HL-60 (cell line): ENCODE data around the gene KRT27.

Experiments
- DNase-seq, 2 experiments: peaks; one replicate each; pipeline ENCODE4 v3.0.0-alpha.2; 2010 to 2020; ENCODE audit warnings: low read depth in 1 of 2, low spot score in 1 of 2
- H3K27ac ChIP-seq: fragments of 250-450 bp; sonication (Bioruptor Pico); replicated peaks from 2 replicates; pipeline ENCODE4 v1.5.1; 2020; ENCODE audit warnings: mild to moderate bottlenecking, moderate library complexity
- H3K27me3 ChIP-seq: fragments of 250-450 bp; sonication (Bioruptor Pico); 2 replicates; pipeline ENCODE4 v1.5.1; 2021; ENCODE audit warnings: mild to moderate bottlenecking, moderate library complexity; ENCODE audit not compliant: insufficient read depth, poor library complexity, severe bottlenecking
- H3K4me3 ChIP-seq: replicated peaks from 2 replicates; pipeline ENCODE4 v1.5.1; 2011; ENCODE audit warnings: mild to moderate bottlenecking, control low read depth, low read length; ENCODE audit not compliant: insufficient read depth
- GABPA ChIP-seq: IDR thresholded peaks from 2 replicates; pipeline ENCODE4 v1.6.1; 2012; ENCODE audit warnings: low read depth
- POLR2AphosphoS5 ChIP-seq: IDR thresholded peaks from 2 replicates; pipeline ENCODE4 v1.6.1; 2012; ENCODE audit warnings: low read depth
- SPI1 ChIP-seq: IDR thresholded peaks from 2 replicates; pipeline ENCODE4 v1.6.1; 2012; ENCODE audit warnings: low read depth, mild to moderate bottlenecking, borderline replicate concordance
- TF ChIP-seq, protein P1 (sequence below): IDR thresholded peaks from one replicate; pipeline ENCODE4 v1.5.1; 2011; ENCODE audit warnings: low read length, control low read depth, inconsistent platforms; ENCODE audit not compliant: insufficient read depth
- TF ChIP-seq, protein P2 (sequence below): IDR thresholded peaks from 2 replicates; pipeline ENCODE4 v1.6.1; 2012; ENCODE audit warnings: low read depth; ENCODE audit not compliant: insufficient replicate concordance

Gene KRT27

DNA sequence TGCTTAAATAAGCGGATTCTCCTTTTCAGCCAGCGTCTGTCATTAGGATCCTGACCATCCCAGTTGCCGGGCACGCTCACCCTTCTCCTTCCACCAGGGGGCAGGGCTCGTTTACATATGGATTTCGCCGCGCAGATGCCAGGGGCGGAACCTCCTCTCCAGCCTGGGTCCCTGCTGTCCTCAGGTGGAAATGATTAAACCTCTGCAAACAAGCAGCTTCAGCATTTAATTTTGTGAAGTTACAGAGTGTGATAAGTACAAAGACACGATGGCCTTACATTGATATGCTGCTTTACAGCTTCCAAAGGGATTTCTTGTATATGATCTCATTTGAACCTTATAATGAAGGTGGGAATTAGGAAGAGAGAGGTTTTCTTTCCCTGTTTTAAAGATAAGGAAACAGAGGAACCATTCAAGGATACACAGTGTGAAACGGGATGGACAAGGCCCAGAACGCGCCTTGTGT is 21.3 kb upstream of the KRT27 start:
- Histone ChIP-seq H3K4me3 (no peak overlapping the region), H3K27me3 (peaks cover 12% of the 10 kb centered on the region), H3K27ac (no peak overlapping the region)
- DNase-seq, result peak; percentile 27 to 73
- TF ChIP-seq POLR2AphosphoS5, result no peak
- TF ChIP-seq, protein P1, sequence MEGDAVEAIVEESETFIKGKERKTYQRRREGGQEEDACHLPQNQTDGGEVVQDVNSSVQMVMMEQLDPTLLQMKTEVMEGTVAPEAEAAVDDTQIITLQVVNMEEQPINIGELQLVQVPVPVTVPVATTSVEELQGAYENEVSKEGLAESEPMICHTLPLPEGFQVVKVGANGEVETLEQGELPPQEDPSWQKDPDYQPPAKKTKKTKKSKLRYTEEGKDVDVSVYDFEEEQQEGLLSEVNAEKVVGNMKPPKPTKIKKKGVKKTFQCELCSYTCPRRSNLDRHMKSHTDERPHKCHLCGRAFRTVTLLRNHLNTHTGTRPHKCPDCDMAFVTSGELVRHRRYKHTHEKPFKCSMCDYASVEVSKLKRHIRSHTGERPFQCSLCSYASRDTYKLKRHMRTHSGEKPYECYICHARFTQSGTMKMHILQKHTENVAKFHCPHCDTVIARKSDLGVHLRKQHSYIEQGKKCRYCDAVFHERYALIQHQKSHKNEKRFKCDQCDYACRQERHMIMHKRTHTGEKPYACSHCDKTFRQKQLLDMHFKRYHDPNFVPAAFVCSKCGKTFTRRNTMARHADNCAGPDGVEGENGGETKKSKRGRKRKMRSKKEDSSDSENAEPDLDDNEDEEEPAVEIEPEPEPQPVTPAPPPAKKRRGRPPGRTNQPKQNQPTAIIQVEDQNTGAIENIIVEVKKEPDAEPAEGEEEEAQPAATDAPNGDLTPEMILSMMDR, result peak; percentile 79
- TF ChIP-seq SPI1, result peak; percentile 6; the same call in 1 of the 2 replicates
- TF ChIP-seq GABPA, result no peak

GRCh38 chr17:40801157-40801556 is 18.8 kb upstream of the KRT27 start:
- DNase-seq, result no peak
- TF ChIP-seq POLR2AphosphoS5, result no peak
- TF ChIP-seq, protein P2, sequence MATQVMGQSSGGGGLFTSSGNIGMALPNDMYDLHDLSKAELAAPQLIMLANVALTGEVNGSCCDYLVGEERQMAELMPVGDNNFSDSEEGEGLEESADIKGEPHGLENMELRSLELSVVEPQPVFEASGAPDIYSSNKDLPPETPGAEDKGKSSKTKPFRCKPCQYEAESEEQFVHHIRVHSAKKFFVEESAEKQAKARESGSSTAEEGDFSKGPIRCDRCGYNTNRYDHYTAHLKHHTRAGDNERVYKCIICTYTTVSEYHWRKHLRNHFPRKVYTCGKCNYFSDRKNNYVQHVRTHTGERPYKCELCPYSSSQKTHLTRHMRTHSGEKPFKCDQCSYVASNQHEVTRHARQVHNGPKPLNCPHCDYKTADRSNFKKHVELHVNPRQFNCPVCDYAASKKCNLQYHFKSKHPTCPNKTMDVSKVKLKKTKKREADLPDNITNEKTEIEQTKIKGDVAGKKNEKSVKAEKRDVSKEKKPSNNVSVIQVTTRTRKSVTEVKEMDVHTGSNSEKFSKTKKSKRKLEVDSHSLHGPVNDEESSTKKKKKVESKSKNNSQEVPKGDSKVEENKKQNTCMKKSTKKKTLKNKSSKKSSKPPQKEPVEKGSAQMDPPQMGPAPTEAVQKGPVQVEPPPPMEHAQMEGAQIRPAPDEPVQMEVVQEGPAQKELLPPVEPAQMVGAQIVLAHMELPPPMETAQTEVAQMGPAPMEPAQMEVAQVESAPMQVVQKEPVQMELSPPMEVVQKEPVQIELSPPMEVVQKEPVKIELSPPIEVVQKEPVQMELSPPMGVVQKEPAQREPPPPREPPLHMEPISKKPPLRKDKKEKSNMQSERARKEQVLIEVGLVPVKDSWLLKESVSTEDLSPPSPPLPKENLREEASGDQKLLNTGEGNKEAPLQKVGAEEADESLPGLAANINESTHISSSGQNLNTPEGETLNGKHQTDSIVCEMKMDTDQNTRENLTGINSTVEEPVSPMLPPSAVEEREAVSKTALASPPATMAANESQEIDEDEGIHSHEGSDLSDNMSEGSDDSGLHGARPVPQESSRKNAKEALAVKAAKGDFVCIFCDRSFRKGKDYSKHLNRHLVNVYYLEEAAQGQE, result no peak
- TF ChIP-seq, protein P1, result no peak
- TF ChIP-seq SPI1, result no peak
- no peak for TF ChIP-seq GABPA
- no peak overlapping the region for H3K4me3 ChIP-seq
- no peak overlapping the region for H3K27ac ChIP-seq
- H3K27me3 ChIP-seq, result peaks cover 5% of the 10 kb centered on the region

DNA sequence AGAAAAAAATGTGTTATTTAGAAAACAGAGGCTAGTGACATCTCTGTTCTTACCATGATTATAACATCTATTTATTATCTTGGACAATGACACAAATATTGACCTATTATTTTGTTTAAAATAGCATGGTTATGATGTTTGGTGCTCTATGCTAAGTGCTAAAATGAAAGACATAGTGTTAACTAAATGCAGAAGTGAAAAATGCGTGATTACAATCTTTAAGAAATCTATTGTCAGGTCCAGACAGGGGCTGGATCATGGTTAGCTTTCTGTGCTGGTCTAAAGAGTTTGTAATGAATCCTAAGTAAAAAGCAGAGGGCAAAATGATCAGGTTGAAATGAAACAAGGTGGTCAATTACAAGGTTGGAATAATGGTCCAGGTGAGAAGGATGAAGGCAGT is 18.0 kb upstream of the KRT27 start:
- TF ChIP-seq SPI1, result no peak
- no peak for TF ChIP-seq POLR2AphosphoS5
- no peak for TF ChIP-seq GABPA
- TF ChIP-seq, protein P2, result no peak
- TF ChIP-seq, protein P1, result no peak
- Histone ChIP-seq H3K27me3 (peaks cover 2% of the 10 kb centered on the region), H3K27ac (no peak overlapping the region)

DNA sequence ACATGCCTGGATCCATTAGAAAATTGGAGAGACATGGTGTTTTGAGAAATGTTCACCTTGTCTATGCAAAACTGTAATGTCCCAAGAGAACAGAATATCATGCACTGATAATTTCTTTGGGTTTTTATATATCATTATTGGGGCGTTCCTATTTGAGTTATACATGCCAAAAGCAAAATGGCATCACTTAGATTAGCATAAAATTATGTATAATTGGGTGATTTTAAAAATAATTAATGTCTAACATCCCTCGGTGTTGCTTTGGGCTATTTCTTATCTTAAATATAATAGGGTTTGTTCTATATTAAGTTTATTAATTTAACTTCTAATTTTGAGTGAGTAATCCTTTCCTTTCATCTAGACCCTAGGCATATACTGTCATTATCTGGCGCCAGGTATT is 17.5 kb upstream of the KRT27 start, which contains the start of gene KRT28:
Gene KRT28, minus strand, starts transcription at position 101 of the 400 bp plus-strand sequence. Its CDS starts 66 bp downstream, at position 35.
- TF ChIP-seq, protein P1, result no peak
- TF ChIP-seq GABPA (no peak), POLR2AphosphoS5 (no peak), SPI1 (no peak)
- TF ChIP-seq, protein P2, result no peak

More for the DNA sequence above, 18.0 kb upstream of the KRT27 start:
- no peak for DNase-seq
- H3K4me3 ChIP-seq, result no peak overlapping the region

More for the DNA sequence above, 17.5 kb upstream of the KRT27 start, which contains the start of gene KRT28:
- no peak for DNase-seq
- Histone ChIP-seq H3K4me3 (no peak within 1 kb of the TSS), H3K27ac (no peak within 1 kb of the TSS), H3K27me3 (peaks cover 2% of the 10 kb centered on the region)
